Suprapubic skin (tissue), 3 donors: ENCODE measurements around the gene PXYLP1.

ENCODE experiments used
- POLR2A ChIP-seq, 2 donors: fragments of 450-650 bp; IDR thresholded peaks; one replicate each; pipeline ENCODE4 v1.6.1; 2017; ENCODE audit warnings: antibody characterized with exemption in 2 of 2, mild to moderate bottlenecking in 2 of 2, moderate library complexity in 2 of 2
- TF ChIP-seq, protein P1 (sequence below), 2 donors: fragments of 200-600 bp in 1 of 2; fragments of 450-650 bp in 1 of 2; sonication (generic) in 1 of 2; IDR thresholded peaks; one replicate each; pipeline ENCODE4 v1.5.1; 2016 to 2019; ENCODE audit warnings: antibody characterized with exemption in 2 of 2, mild to moderate bottlenecking in 1 of 2, moderate library complexity in 1 of 2

- TF ChIP-seq, protein P1, sequence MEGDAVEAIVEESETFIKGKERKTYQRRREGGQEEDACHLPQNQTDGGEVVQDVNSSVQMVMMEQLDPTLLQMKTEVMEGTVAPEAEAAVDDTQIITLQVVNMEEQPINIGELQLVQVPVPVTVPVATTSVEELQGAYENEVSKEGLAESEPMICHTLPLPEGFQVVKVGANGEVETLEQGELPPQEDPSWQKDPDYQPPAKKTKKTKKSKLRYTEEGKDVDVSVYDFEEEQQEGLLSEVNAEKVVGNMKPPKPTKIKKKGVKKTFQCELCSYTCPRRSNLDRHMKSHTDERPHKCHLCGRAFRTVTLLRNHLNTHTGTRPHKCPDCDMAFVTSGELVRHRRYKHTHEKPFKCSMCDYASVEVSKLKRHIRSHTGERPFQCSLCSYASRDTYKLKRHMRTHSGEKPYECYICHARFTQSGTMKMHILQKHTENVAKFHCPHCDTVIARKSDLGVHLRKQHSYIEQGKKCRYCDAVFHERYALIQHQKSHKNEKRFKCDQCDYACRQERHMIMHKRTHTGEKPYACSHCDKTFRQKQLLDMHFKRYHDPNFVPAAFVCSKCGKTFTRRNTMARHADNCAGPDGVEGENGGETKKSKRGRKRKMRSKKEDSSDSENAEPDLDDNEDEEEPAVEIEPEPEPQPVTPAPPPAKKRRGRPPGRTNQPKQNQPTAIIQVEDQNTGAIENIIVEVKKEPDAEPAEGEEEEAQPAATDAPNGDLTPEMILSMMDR (IDR thresholded peaks at IDR 0.05): no peak
- TF ChIP-seq POLR2A (IDR thresholded peaks at IDR 0.05): no peak
These were observed 19.5 kb upstream of the PXYLP1 start for GRCh38 chr3:141212101-141212500.
